GM18867 (cell line): ENCODE measurements around the gene TCHHL1.

Experiments used
- ATAC-seq: cut with Tn5 transposase; IDR thresholded peaks from one replicate; pipeline ENCODE4 v1.9.1; 2021; ENCODE audit warnings: mild to moderate bottlenecking, moderate library complexity; ENCODE audit not compliant: unreplicated experiment

The TCHHL1 gene

GRCh38 chr1:152089014-152089674 lies at the start of gene TCHHL1:
Gene TCHHL1 (minus strand): TSS chr1:152089064. CDS start chr1:152088143, 921 bp downstream.
- no peak for ATAC-seq

- no peak for ATAC-seq
Observed at GRCh38 chr1:152137215-152137614, 48.4 kb upstream of the TCHHL1 start.

- no peak for ATAC-seq
Observed at GRCh38 chr1:152130186-152130585, 41.3 kb upstream of the TCHHL1 start.

- no peak for ATAC-seq
Observed at GRCh38 chr1:152127673-152128072, 38.8 kb upstream of the TCHHL1 start.

GRCh38 chr1:152125834-152126443 lies 37.1 kb upstream of the TCHHL1 start:
- ATAC-seq, result no peak

GRCh38 chr1:152118915-152119314 lies 30.1 kb upstream of the TCHHL1 start:
- no peak for ATAC-seq

GRCh38 chr1:152115344-152115743 lies 26.5 kb upstream of the TCHHL1 start, which contains the start of gene TCHH:
Gene TCHH (minus strand): TSS chr1:152115444. CDS start chr1:152114080, 1,364 bp downstream.
- no peak for ATAC-seq

GRCh38 chr1:152112885-152113432 lies 24.1 kb upstream of the TCHHL1 start:
- ATAC-seq, result no peak

GRCh38 chr1:152112101-152112884 lies 23.4 kb upstream of the TCHHL1 start:
- ATAC-seq, result no peak

GRCh38 chr1:152111515-152111968 lies 22.7 kb upstream of the TCHHL1 start:
- no peak for ATAC-seq

GRCh38 chr1:152110860-152111514 lies 22.1 kb upstream of the TCHHL1 start:
- ATAC-seq, result no peak

- no peak for ATAC-seq
Observed at GRCh38 chr1:152110365-152110859, 21.5 kb upstream of the TCHHL1 start.

GRCh38 chr1:152109998-152110294 lies 21.1 kb upstream of the TCHHL1 start:
- ATAC-seq, result no peak

- ATAC-seq, result no peak
Observed at GRCh38 chr1:152109231-152109997, 20.6 kb upstream of the TCHHL1 start.

GRCh38 chr1:152108882-152109222 lies 20.0 kb upstream of the TCHHL1 start:
- ATAC-seq, result no peak

- no peak for ATAC-seq
Observed at GRCh38 chr1:152107984-152108881, 19.4 kb upstream of the TCHHL1 start.

GRCh38 chr1:152107031-152107983 lies 18.4 kb upstream of the TCHHL1 start:
- ATAC-seq, result no peak

- ATAC-seq, result no peak
Observed at GRCh38 chr1:152104854-152105253, 16.0 kb upstream of the TCHHL1 start.
